ENCODE data around the gene SERPINE1.
A peak's percentile ranks its signal among the peaks of the same experiment; 100 is the strongest.
"Not testable (repeated sequence)": the region's sequence is repeated elsewhere in the genome, so short reads cannot be mapped to it uniquely, and the experiment has no call there.

Gene SERPINE1

GRCh38 chr7:101121991-101122932, 4.6 kb upstream of the SERPINE1 start:
- peak in 1 of 2 experiments; percentile 39 for DNase-seq (ENCODE audit: low read depth in 1 of 2, low spot score in 1 of 2)
- in situ Hi-C loops (cut with HindIII; ENCODE audit: low pct_unique_long_range_greater_than_20kb, low sequenced_read_pairs), result no loop called here
- no peak for TF ChIP-seq JUND (IDR thresholded peaks at IDR 0.05; ENCODE audit: low read depth)

DNA sequence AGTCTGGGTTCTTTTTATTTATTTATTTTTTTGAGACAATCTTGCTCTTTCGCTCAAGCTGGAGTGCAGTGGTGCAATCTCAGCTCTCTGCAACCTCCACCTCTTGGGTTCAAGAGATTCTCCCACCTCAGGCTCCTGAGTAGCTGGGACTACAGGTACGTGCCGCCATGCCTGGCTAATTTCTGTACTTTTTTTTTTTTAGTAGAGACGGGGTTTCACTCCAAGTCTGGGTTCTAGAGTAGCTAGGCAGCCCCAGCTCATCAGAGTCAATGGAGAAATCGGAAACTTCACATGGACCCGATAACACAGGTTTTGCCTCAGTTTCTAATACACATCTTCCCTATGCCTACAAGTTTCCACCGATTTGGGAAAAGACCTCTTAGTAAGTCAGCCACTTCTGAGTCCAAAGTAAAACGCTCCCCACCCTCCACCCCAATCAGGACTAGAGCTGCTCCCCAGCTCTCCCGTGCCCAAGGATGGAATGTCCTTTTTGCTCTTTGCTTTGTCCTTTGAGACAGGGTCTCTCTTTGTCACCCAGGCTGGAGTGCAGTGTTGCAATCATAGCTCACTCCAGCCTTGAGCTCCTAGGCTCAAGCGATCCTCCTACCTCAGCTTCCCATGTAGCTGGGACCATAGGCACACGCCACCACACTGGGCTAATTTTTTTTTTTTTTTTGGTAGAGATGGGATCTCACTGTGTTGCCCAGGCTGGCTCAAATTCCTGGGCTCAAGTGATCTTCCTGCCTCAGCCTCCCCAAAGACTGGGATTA, 3.8 kb upstream of the SERPINE1 start:
- no peak for TF ChIP-seq JUND (IDR thresholded peaks at IDR 0.05; ENCODE audit: low read depth)
- DNase-seq (ENCODE audit: low read depth in 1 of 2, low spot score in 1 of 2), result no peak
- in situ Hi-C loops (cut with HindIII; ENCODE audit: low pct_unique_long_range_greater_than_20kb, low sequenced_read_pairs), result no loop called here

DNA sequence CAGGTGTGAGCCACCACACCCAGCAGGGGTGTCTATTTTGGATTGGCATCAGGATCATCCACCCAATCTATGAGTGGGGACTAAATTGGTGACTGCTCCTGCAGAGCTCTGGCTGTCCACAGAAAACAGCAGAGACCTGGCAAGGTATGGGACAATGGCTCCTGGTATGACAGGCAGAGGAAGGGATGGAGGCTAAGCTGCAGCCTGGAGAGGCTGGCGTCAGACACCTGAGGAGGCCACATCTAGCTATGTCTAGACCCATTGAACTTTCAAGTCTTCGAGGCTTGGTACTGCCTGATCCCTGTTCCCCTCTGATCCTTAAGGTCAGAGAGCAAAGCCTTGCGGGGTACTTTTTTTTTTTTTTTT, 3.2 kb upstream of the SERPINE1 start:
- no peak for DNase-seq (ENCODE audit: low read depth in 1 of 2, low spot score in 1 of 2)
- no peak for TF ChIP-seq JUND (IDR thresholded peaks at IDR 0.05; ENCODE audit: low read depth)
- in situ Hi-C loops (cut with HindIII; ENCODE audit: low pct_unique_long_range_greater_than_20kb, low sequenced_read_pairs), result no loop called here

- peak in 1 of 2 experiments; percentile 10 for DNase-seq (ENCODE audit: low read depth in 1 of 2, low spot score in 1 of 2)
- TF ChIP-seq JUND (IDR thresholded peaks at IDR 0.05; ENCODE audit: low read depth), result no peak
- in situ Hi-C loops (cut with HindIII; ENCODE audit: low pct_unique_long_range_greater_than_20kb, low sequenced_read_pairs), result no loop called here
Measured at GRCh38 chr7:101124376-101125056, 2.4 kb upstream of the SERPINE1 start.

DNA sequence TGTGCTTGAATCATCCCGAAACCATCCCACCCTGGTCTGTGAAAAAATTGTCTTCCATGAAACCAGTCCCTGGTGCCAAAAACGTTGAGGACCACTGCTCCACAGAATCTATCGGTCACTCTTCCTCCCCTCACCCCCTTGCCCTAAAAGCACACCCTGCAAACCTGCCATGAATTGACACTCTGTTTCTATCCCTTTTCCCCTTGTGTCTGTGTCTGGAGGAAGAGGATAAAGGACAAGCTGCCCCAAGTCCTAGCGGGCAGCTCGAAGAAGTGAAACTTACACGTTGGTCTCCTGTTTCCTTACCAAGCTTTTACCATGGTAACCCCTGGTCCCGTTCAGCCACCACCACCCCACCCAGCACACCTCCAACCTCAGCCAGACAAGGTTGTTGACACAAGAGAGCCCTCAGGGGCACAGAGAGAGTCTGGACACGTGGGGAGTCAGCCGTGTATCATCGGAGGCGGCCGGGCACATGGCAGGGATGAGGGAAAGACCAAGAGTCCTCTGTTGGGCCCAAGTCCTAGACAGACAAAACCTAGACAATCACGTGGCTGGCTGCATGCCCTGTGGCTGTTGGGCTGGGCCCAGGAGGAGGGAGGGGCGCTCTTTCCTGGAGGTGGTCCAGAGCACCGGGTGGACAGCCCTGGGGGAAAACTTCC, 784 bp upstream of the SERPINE1 start:
- no peak for DNase-seq (ENCODE audit: low read depth in 1 of 2, low spot score in 1 of 2)
- TF ChIP-seq JUND (IDR thresholded peaks at IDR 0.05; ENCODE audit: low read depth), result no peak
- in situ Hi-C loops (cut with HindIII; ENCODE audit: low pct_unique_long_range_greater_than_20kb, low sequenced_read_pairs), result no loop called here

DNA sequence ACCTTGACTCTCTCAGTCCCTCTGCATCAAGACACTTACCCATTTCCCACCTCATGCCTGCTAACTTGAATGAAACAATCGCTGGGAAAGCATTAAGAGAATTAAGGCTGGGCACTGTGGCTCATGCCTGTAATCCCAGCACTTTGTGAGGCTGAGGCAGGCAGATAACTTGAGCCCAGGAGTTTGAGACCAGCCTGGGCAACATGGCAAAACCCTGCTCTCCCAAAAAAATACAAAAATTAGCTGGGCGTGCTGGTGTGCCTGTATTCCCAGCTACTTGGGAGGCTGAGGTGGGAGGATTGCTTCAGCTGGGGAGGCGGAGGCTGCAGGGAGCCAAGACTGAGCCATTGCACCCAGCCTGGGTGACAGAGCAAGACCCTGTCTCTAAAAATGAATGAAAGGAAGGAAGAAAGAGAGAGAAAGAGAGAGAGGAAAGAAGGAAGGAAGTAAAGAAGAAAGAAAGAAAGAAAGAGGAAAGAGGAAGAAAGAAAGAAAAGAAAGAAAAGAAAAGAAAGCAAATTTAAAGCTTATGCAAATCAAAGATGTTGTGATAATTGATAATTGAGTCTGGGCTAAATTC, 646 bp downstream of the SERPINE1 start:
- no peak for TF ChIP-seq JUND (IDR thresholded peaks at IDR 0.05; ENCODE audit: low read depth)
- in situ Hi-C loops (cut with HindIII; ENCODE audit: low pct_unique_long_range_greater_than_20kb, low sequenced_read_pairs), result no loop called here
- DNase-seq (ENCODE audit: low read depth in 1 of 2, low spot score in 1 of 2), result no peak

DNA sequence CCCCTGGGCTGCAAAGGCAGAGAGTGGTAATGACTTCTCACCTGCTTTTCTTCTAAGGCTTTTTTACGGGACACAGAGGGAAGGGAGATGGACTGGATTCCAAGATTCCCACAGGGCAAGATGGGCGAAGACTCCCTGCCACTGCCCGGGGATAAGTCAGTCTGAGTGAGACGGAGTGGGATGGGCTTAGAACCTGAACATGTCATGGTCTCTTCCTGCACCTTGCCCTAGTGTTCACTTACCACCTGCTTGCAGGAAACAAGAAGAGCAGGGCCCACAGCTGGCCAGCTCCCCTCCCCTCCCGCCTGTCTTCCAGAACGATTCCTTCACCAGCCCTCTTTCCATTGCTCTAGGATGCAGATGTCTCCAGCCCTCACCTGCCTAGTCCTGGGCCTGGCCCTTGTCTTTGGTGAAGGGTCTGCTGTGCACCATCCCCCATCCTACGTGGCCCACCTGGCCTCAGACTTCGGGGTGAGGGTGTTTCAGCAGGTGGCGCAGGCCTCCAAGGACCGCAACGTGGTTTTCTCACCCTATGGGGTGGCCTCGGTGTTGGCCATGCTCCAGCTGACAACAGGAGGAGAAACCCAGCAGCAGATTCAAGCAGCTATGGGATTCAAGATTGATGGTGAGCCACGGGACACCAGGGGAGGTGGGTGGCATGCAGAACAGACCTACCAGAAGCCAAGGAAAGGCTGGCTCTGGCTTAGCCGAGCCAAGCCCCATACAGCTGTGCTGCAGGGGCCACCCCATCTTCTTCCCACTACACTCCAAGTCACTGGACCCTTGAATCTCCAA, 1.3 kb downstream of the SERPINE1 start:
- no peak for TF ChIP-seq JUND (IDR thresholded peaks at IDR 0.05; ENCODE audit: low read depth)
- in situ Hi-C loops (cut with HindIII; ENCODE audit: low pct_unique_long_range_greater_than_20kb, low sequenced_read_pairs), result no loop called here
- no peak for DNase-seq (ENCODE audit: low read depth in 1 of 2, low spot score in 1 of 2)

DNA sequence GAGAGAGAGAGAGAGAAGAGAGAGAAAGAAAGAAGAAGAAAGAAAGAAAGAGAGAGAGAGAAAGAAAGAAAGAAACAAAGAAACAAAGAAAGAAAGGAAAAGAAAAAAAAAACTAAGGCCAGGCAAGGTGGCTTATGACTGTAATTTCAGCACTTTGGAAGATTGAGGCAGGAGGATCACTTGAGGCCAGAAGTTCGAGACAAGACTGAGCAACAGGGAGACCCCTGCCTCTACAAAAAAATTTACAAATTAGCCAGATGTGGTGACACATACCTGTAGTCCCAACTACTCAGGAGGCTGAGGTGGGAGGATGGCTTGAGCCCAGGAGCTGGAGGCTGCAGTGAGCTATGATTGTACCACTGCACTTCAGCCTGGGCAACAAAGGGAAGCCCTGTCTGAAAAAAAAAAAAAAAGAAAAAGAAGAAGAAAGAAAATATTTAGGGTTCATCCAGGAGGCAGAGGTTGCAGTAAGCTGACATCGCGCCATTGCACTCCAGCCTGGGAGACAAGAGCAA, 2.8 kb downstream of the SERPINE1 start:
- no peak for TF ChIP-seq JUND (IDR thresholded peaks at IDR 0.05; ENCODE audit: low read depth)
- in situ Hi-C loops (cut with HindIII; ENCODE audit: low pct_unique_long_range_greater_than_20kb, low sequenced_read_pairs), result no loop called here
- no peak for DNase-seq (ENCODE audit: low read depth in 1 of 2, low spot score in 1 of 2)

GRCh38 chr7:101132626-101133600, 6.0 kb downstream of the SERPINE1 start:
- in situ Hi-C loops (cut with HindIII; ENCODE audit: low pct_unique_long_range_greater_than_20kb, low sequenced_read_pairs); DNase-seq (ENCODE audit: low read depth in 1 of 2, low spot score in 1 of 2): not testable (repeated sequence)

Measured in T47D (cell line).